ENCODE measurements around the gene PPP6R1. TPM values are rescaled to one million over a fixed set of nuclear protein-coding genes. Genes with fewer than 3 reads are reported as not detected.

PPP6R1 gene
- 100 to 1,000 TPM; 260 to 492 TPM for total RNA-seq

GRCh38 chr19:55258828-55259539, at the start of gene PPP6R1:
Gene PPP6R1 (minus strand): TSS chr19:55259017. CDS start chr19:55247103, 11,914 bp downstream.
- peak; percentile 97 for DNase-seq (ENCODE audit: low spot score)
- H3K4me1 Mint-ChIP-seq (ENCODE audit: low read depth in 2 of 2): peaks cover 46 to 52% of the 10 kb centered on the region in 2 donors
- no peaks in the 10 kb centered on the region for H3K9me3 Mint-ChIP-seq
- peak; percentile 89 to 94 for ATAC-seq
- peak within 1 kb of the TSS; percentile 100 for H3K4me3 Mint-ChIP-seq
- H3K36me3 Mint-ChIP-seq: peaks cover 26% of the 10 kb centered on the region
- H3K27ac Mint-ChIP-seq: peak within 1 kb of the TSS; percentile 88 to 99
- H3K27me3 Mint-ChIP-seq: no peaks in the 10 kb centered on the region

DNA sequence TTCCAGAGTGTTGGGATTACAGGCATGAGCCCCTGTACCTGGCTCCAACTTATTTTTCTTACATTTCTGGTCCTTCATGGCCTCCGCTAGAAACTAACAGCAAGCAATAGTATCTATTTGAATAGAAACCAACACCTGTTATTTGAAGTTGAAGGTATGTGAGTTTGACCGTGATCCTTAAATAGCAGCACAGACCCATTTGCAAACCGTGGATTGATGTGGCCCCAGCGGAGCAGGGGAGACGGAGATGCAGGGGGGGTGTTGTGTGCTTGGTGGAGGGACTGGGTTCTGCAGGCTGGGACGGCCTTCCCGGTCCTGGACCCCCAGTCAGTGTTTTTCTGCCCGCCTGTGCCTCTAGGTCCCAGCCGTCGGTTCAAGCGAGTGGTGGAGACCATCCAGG, 49.5 kb upstream of the PPP6R1 start:
- H3K36me3 Mint-ChIP-seq: no peaks in the 10 kb centered on the region
- no peak overlapping the region for H3K4me3 Mint-ChIP-seq
- no peaks in the 10 kb centered on the region for H3K9me3 Mint-ChIP-seq
- H3K4me1 Mint-ChIP-seq (ENCODE audit: low read depth in 2 of 2): peaks cover 0 to 3% of the 10 kb centered on the region in 2 donors
- no peak overlapping the region for H3K27ac Mint-ChIP-seq
- no peak for DNase-seq (ENCODE audit: low spot score)
- no peak for ATAC-seq
- no peaks in the 10 kb centered on the region for H3K27me3 Mint-ChIP-seq

GRCh38 chr19:55306712-55307111, 47.9 kb upstream of the PPP6R1 start:
- Mint-ChIP-seq H3K4me1 (ENCODE audit: low read depth in 2 of 2) (peaks cover 0 to 7% of the 10 kb centered on the region in 2 donors), H3K27me3 (no peaks in the 10 kb centered on the region), H3K4me3 (no peak overlapping the region), H3K27ac (no peak overlapping the region), H3K36me3 (no peaks in the 10 kb centered on the region), H3K9me3 (no peaks in the 10 kb centered on the region)
- no peak for ATAC-seq
- DNase-seq (ENCODE audit: low spot score): no peak

- ATAC-seq: no peak
- Mint-ChIP-seq H3K36me3 (no peaks in the 10 kb centered on the region), H3K27ac (no peak overlapping the region)
These were observed 47.3 kb upstream of the PPP6R1 start for GRCh38 chr19:55305983-55306562.

GRCh38 chr19:55305491-55305890, 46.7 kb upstream of the PPP6R1 start:
- DNase-seq (ENCODE audit: low spot score) (no peak), ATAC-seq (peak; percentile 52 to 70)
- Mint-ChIP-seq H3K27me3 (no peaks in the 10 kb centered on the region), H3K27ac (no peak overlapping the region), H3K4me1 (ENCODE audit: low read depth in 2 of 2) (peaks cover 0 to 9% of the 10 kb centered on the region in 2 donors), H3K4me3 (no peak overlapping the region), H3K9me3 (no peaks in the 10 kb centered on the region), H3K36me3 (no peaks in the 10 kb centered on the region)

More at GRCh38 chr19:55305983-55306562, 47.3 kb upstream of the PPP6R1 start:
- DNase-seq (ENCODE audit: low spot score): no peak
- no peaks in the 10 kb centered on the region for H3K27me3 Mint-ChIP-seq
- H3K4me1 Mint-ChIP-seq (ENCODE audit: low read depth in 2 of 2): peaks cover 0 to 9% of the 10 kb centered on the region in 2 donors
- H3K4me3 Mint-ChIP-seq: no peak overlapping the region
- H3K9me3 Mint-ChIP-seq: no peaks in the 10 kb centered on the region

DNA sequence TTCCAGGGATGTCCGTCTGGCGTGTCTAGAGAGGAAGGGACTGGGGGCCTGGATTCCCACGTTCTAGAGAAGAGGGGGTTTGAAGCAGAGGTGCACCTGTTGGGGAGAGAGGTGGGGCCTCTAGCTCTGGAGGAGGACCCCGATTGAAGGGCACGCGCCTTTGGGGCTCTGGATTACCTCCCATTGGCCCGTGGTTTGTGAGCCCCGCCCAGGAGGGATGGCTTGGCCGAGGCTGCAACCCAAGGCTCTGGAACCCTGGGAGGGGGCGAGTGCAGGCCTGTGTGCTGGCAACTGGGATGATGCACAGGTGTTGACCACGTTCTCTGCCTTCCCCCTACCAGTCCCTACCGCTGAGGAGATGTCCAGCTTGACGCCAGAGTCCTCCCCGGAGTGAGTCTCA, 46.2 kb upstream of the PPP6R1 start:
- H3K27me3 Mint-ChIP-seq: no peaks in the 10 kb centered on the region
- DNase-seq (ENCODE audit: low spot score) (no peak), ATAC-seq (no peak)
- H3K27ac Mint-ChIP-seq: no peak overlapping the region
- no peaks in the 10 kb centered on the region for H3K36me3 Mint-ChIP-seq
- no peak overlapping the region for H3K4me3 Mint-ChIP-seq
- H3K4me1 Mint-ChIP-seq (ENCODE audit: low read depth in 2 of 2): peaks cover 0 to 11% of the 10 kb centered on the region in 2 donors
- no peaks in the 10 kb centered on the region for H3K9me3 Mint-ChIP-seq

GRCh38 chr19:55304279-55304978, 45.6 kb upstream of the PPP6R1 start:
- no peak for DNase-seq (ENCODE audit: low spot score)
- H3K27ac Mint-ChIP-seq: no peak overlapping the region
- no peak overlapping the region for H3K4me3 Mint-ChIP-seq
- ATAC-seq: no peak
- no peaks in the 10 kb centered on the region for H3K36me3 Mint-ChIP-seq
- no peaks in the 10 kb centered on the region for H3K9me3 Mint-ChIP-seq
- H3K27me3 Mint-ChIP-seq: no peaks in the 10 kb centered on the region
- peaks cover 0 to 13% of the 10 kb centered on the region in 2 donors for H3K4me1 Mint-ChIP-seq (ENCODE audit: low read depth in 2 of 2)

DNA sequence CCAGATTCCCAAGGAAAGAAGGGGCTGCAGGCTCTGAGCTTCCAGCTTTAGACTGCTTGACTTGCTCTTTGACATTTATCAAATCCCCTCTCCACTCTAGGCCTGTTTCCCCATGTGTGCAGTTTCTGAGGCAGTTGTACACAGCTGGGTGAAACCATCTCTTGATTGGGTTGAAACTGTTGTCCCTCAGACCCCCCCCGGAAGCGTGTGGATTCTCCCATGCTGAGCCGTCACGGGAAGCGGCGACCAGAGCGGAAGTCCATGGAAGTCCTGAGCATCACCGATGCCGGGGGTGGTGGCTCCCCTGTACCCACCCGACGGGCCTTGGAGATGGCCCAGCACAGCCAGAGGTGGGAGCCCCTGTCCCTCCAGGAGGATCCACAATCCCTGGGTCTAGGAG, 44.7 kb upstream of the PPP6R1 start:
- no peak overlapping the region for H3K27ac Mint-ChIP-seq
- H3K36me3 Mint-ChIP-seq: no peaks in the 10 kb centered on the region
- no peaks in the 10 kb centered on the region for H3K27me3 Mint-ChIP-seq
- no peaks in the 10 kb centered on the region for H3K9me3 Mint-ChIP-seq
- DNase-seq (ENCODE audit: low spot score): no peak
- no peak overlapping the region for H3K4me3 Mint-ChIP-seq
- H3K4me1 Mint-ChIP-seq (ENCODE audit: low read depth in 2 of 2): peaks cover 0 to 13% of the 10 kb centered on the region in 2 donors
- no peak for ATAC-seq

DNA sequence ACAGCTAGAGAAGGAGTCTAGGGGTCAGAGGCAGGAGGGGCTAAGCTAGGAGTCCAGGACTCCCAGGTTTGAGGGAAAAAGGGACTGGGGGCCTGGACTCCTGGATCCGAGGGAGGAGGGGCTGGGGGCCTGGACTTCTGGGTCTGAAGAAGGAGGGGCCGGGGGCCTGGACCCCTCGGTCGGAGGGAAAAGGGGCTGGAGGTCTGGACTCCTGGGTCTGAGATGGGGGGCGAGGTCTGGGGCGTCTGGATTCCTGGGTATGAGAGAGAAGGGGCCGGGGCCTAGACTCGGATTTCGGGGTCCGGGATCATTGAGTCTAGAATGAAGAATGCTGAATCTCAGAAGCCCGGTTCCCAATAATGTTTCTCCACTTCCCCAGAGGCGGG, 43.5 kb upstream of the PPP6R1 start:
- H3K4me1 Mint-ChIP-seq (ENCODE audit: low read depth in 2 of 2): peaks cover 0 to 13% of the 10 kb centered on the region in 2 donors
- no peak for DNase-seq (ENCODE audit: low spot score)
- peak overlapping the region; percentile 84 for H3K4me3 Mint-ChIP-seq
- no peaks in the 10 kb centered on the region for H3K36me3 Mint-ChIP-seq
- no peaks in the 10 kb centered on the region for H3K27me3 Mint-ChIP-seq
- H3K9me3 Mint-ChIP-seq: no peaks in the 10 kb centered on the region
- peak overlapping the region; percentile 76 to 90 for H3K27ac Mint-ChIP-seq
- ATAC-seq: no peak

GRCh38 chr19:55301459-55302317, 42.9 kb upstream of the PPP6R1 start:
- ATAC-seq (peak; percentile 91 to 95), DNase-seq (ENCODE audit: low spot score) (peak; percentile 94)
- Mint-ChIP-seq H3K4me1 (ENCODE audit: low read depth in 2 of 2) (peaks cover 0 to 13% of the 10 kb centered on the region in 2 donors), H3K9me3 (no peaks in the 10 kb centered on the region), H3K4me3 (peak overlapping the region; percentile 84), H3K27ac (peak overlapping the region; percentile 76 to 90), H3K27me3 (no peaks in the 10 kb centered on the region), H3K36me3 (no peaks in the 10 kb centered on the region)

DNA sequence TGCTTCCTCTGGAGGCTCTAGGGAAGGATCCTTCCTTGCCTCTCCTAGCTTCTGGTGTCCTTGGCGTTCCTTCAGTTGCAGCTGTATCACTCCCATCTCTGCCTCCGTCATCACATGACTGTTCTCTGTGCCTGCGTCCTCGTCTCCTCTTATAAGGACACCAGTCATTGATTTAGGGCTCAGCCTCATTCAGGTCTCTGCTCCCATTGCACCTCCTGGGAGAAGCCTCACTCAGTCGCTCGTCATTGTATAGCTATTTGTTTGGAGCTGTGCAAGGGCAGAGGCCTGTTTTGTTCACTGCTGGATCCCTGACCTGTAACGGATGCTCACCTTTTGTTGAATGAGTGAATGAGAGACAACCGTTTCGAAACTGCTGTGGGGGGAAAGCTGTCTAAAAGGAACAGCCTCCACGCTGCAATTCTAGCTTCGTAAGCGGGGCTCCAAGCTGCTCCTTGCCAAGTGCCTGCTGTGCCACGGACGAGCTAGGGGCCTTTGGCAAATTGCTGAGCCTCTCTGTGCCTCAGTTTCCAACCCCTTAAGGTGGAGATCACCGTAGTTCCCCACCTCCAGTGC, 42.2 kb upstream of the PPP6R1 start:
- H3K4me3 Mint-ChIP-seq: peak overlapping the region; percentile 84
- ATAC-seq (no peak), DNase-seq (ENCODE audit: low spot score) (no peak)
- H3K4me1 Mint-ChIP-seq (ENCODE audit: low read depth in 2 of 2): peaks cover 0 to 13% of the 10 kb centered on the region in 2 donors
- no peaks in the 10 kb centered on the region for H3K9me3 Mint-ChIP-seq
- H3K36me3 Mint-ChIP-seq: no peaks in the 10 kb centered on the region
- peak overlapping the region; percentile 76 to 90 for H3K27ac Mint-ChIP-seq
- no peaks in the 10 kb centered on the region for H3K27me3 Mint-ChIP-seq

DNA sequence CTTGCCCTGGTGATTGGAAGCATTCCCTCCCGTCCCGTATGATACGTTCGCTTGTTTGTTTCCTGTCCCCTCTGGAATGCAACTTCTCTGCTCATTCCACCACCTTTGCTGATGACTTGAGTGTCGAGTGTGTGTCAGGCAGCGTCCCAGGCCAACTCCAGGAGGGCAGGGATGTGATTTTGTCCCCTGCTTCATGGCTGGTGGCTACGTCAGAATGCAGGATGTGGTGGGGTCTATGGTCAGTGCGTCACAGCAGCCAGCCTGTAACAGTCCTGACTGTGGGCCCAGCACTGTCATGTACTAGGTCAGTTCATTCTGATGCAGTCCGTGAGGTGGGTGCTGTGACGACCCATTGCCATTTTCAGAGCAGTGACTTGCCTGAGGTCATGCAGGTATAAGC, 41.2 kb upstream of the PPP6R1 start:
- no peaks in the 10 kb centered on the region for H3K36me3 Mint-ChIP-seq
- no peaks in the 10 kb centered on the region for H3K27me3 Mint-ChIP-seq
- DNase-seq (ENCODE audit: low spot score) (no peak), ATAC-seq (no peak)
- H3K4me1 Mint-ChIP-seq (ENCODE audit: low read depth in 2 of 2): peaks cover 0 to 10% of the 10 kb centered on the region in 2 donors
- H3K27ac Mint-ChIP-seq: no peak overlapping the region
- H3K4me3 Mint-ChIP-seq: no peak overlapping the region
- no peaks in the 10 kb centered on the region for H3K9me3 Mint-ChIP-seq

DNA sequence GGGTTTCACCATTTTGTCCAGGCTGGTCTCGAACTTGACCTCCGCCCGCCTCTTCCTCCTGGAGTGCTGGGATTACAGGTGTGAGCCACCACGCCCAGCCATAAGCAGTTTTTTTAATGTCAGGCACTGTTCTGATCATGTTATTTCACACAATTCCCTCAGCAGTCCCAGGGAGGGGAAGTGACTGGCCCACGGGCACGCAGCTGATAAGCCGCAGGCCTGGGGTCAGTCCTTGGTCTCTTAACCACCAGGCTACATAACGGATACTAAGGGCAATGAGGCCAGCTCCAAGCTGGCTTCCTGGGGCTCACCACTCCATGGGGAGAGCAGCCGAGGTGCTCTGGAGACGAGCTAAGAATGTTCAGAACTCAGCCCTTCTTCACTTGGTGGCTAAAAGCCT, 38.5 kb upstream of the PPP6R1 start:
- H3K27me3 Mint-ChIP-seq: no peaks in the 10 kb centered on the region
- ATAC-seq: no peak
- H3K9me3 Mint-ChIP-seq: no peaks in the 10 kb centered on the region
- peaks cover 0 to 10% of the 10 kb centered on the region in 2 donors for H3K4me1 Mint-ChIP-seq (ENCODE audit: low read depth in 2 of 2)
- H3K4me3 Mint-ChIP-seq: no peak overlapping the region
- no peaks in the 10 kb centered on the region for H3K36me3 Mint-ChIP-seq
- DNase-seq (ENCODE audit: low spot score): no peak
- H3K27ac Mint-ChIP-seq: no peak overlapping the region

All from natural killer cell treated with Interleukin-12 subunit alpha and Interleukin-12 subunit beta and Interleukin-15 and Interleukin-18, amount 100 ng/mL, for 72 hours (primary cell).